ENCODE results near the gene SLC9A8.

DNA sequence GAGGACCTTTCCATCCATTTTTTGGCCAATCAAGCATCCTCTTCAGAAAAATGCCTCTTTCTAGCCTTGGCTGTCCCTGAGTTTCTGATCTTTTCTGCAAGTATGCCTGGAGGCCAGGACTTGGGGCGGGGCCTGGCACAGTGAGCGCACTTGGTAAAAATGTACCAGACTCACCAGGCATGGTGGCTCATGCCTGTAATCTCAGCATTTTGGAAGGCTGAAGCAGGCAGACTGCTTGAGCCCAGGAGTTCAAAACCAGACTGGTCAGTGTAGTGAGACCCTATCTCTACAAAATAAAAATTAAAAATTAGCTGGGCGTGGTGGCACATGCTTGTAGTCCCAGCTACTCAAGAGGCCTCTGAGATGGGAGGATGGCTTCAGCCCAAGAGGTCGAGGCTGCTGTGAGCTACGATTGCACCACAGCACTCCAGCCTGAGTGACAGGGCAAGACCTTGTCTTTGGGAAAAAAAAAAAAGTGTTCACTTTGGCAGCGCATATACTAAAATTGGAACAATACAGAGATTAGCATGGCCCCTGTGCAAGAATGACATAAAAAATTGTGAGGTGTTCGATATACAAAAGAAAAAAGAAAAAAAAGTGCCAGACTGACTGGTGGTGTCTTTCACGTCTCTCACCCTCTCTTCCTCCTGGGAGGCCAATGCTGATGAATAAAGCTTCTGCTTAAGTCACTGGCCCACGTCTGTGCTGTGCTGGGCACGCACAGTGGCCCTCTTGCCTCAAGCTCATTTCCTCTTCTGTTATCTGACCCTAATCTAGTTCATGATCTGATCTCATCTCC lies 18.1 kb upstream of the SLC9A8 start:
- no peak for TF ChIP-seq CTCF (IDR thresholded peaks at IDR 0.05; ENCODE audit: control extremely low read depth in 1 of 3, insufficient read depth in 1 of 3, low read depth in 1 of 3, low read length in 3 of 3)
- TF ChIP-seq CBX8 (IDR thresholded peaks at IDR 0.05; ENCODE audit: borderline replicate concordance, low read depth, low read length): no peak
- no peak for TF ChIP-seq POLR2A (IDR thresholded peaks at IDR 0.05; ENCODE audit: control extremely low read depth in 1 of 2, low read depth in 2 of 2, low read length in 2 of 2)
- no peak for TF ChIP-seq CBX5 (IDR thresholded peaks at IDR 0.05; ENCODE audit: low read depth, low read length)
- TF ChIP-seq JUN (IDR thresholded peaks at IDR 0.05; ENCODE audit: low read depth, low read length): no peak

Data from H1 (cell line).